ENCODE results near the gene KRT72. TPM values are rescaled to one million over a fixed set of nuclear protein-coding genes. Genes with fewer than 3 reads are reported as not detected.

The KRT72 gene
- total and polyA plus RNA-seq, 4 donors = 0.10 to 0.51 (median 0.20) TPM

- H3K27me3 ChIP-seq (ENCODE audit: control insufficient read depth, insufficient read depth, low read length) = peaks cover 7% of the 10 kb centered on the region
- no peaks in the 10 kb centered on the region for H3K36me3 ChIP-seq (ENCODE audit: control insufficient read depth, insufficient read depth, low read length)
- H3K4me1 ChIP-seq (ENCODE audit: control insufficient read depth, insufficient read depth, low read length) = peaks cover 5% of the 10 kb centered on the region
- H3K4me3 ChIP-seq (ENCODE audit: low read depth, low read length) = no peak overlapping the region
- DNase-seq (ENCODE audit: low read depth in 4 of 6, low spot score in 6 of 6) = no peak
- H3K9me3 ChIP-seq (ENCODE audit: control insufficient read depth, insufficient read depth, low read length) = no peaks in the 10 kb centered on the region
- H3K27ac ChIP-seq (ENCODE audit: low read depth, low read length) = no peak overlapping the region
- 51% methylated on average over 3 of the region's 8 CpGs for WGBS (ENCODE audit: insufficient coverage)
Observed at GRCh38 chr12:52558781-52559445, 42.4 kb downstream of the KRT72 start.

- Histone ChIP-seq H3K4me1 (ENCODE audit: control insufficient read depth, insufficient read depth, low read length) (peaks cover 5% of the 10 kb centered on the region), H3K4me3 (ENCODE audit: low read depth, low read length) (no peak overlapping the region), H3K27me3 (ENCODE audit: control insufficient read depth, insufficient read depth, low read length) (peaks cover 3% of the 10 kb centered on the region), H3K27ac (ENCODE audit: low read depth, low read length) (no peak overlapping the region), H3K9me3 (ENCODE audit: control insufficient read depth, insufficient read depth, low read length) (no peaks in the 10 kb centered on the region), H3K36me3 (ENCODE audit: control insufficient read depth, insufficient read depth, low read length) (no peaks in the 10 kb centered on the region)
- WGBS (ENCODE audit: insufficient coverage) = no CpG with 5 or more reads among the region's 2 CpGs
- DNase-seq (ENCODE audit: low read depth in 4 of 6, low spot score in 6 of 6) = no peak
Observed at GRCh38 chr12:52557476-52557875, 43.8 kb downstream of the KRT72 start.

GRCh38 chr12:52555577-52555976 lies 45.7 kb downstream of the KRT72 start:
- Histone ChIP-seq H3K4me1 (ENCODE audit: control insufficient read depth, insufficient read depth, low read length) (peaks cover 5% of the 10 kb centered on the region), H3K4me3 (ENCODE audit: low read depth, low read length) (no peak overlapping the region)
- 79% methylated on average over 4 of the region's 6 CpGs for WGBS (ENCODE audit: insufficient coverage)

GRCh38 chr12:52552681-52553195 lies 48.5 kb downstream of the KRT72 start, which contains the start of gene KRT71:
Gene KRT71 (minus strand): TSS chr12:52553145. CDS start chr12:52553077, 68 bp downstream.
- WGBS (ENCODE audit: insufficient coverage) = 79% methylated on average over 14 of the region's 14 CpGs
- Histone ChIP-seq H3K9me3 (ENCODE audit: control insufficient read depth, insufficient read depth, low read length) (no peaks in the 10 kb centered on the region), H3K27me3 (ENCODE audit: control insufficient read depth, insufficient read depth, low read length) (no peaks in the 10 kb centered on the region), H3K4me1 (ENCODE audit: control insufficient read depth, insufficient read depth, low read length) (no peaks in the 10 kb centered on the region), H3K36me3 (ENCODE audit: control insufficient read depth, insufficient read depth, low read length) (no peaks in the 10 kb centered on the region), H3K4me3 (ENCODE audit: low read depth, low read length) (no peak within 1 kb of the TSS), H3K27ac (ENCODE audit: low read depth, low read length) (no peak within 1 kb of the TSS)
- DNase-seq (ENCODE audit: low read depth in 4 of 6, low spot score in 6 of 6) = no peak

More at GRCh38 chr12:52555577-52555976, 45.7 kb downstream of the KRT72 start:
- DNase-seq (ENCODE audit: low read depth in 4 of 6, low spot score in 6 of 6) = no peak
- no peaks in the 10 kb centered on the region for H3K36me3 ChIP-seq (ENCODE audit: control insufficient read depth, insufficient read depth, low read length)
- H3K9me3 ChIP-seq (ENCODE audit: control insufficient read depth, insufficient read depth, low read length) = no peaks in the 10 kb centered on the region
- peaks cover 3% of the 10 kb centered on the region for H3K27me3 ChIP-seq (ENCODE audit: control insufficient read depth, insufficient read depth, low read length)
- no peak overlapping the region for H3K27ac ChIP-seq (ENCODE audit: low read depth, low read length)

- H3K27ac ChIP-seq (ENCODE audit: low read depth, low read length) = no peak overlapping the region
- H3K9me3 ChIP-seq (ENCODE audit: control insufficient read depth, insufficient read depth, low read length) = no peaks in the 10 kb centered on the region
- WGBS (ENCODE audit: insufficient coverage) = 51% methylated on average over 5 of the region's 5 CpGs
- no peak overlapping the region for H3K4me3 ChIP-seq (ENCODE audit: low read depth, low read length)
- DNase-seq (ENCODE audit: low read depth in 4 of 6, low spot score in 6 of 6) = peak in 1 of 6 donors; percentile 55
- no peaks in the 10 kb centered on the region for H3K27me3 ChIP-seq (ENCODE audit: control insufficient read depth, insufficient read depth, low read length)
- H3K36me3 ChIP-seq (ENCODE audit: control insufficient read depth, insufficient read depth, low read length) = no peaks in the 10 kb centered on the region
- no peaks in the 10 kb centered on the region for H3K4me1 ChIP-seq (ENCODE audit: control insufficient read depth, insufficient read depth, low read length)
Observed at GRCh38 chr12:52552055-52552454, 49.2 kb downstream of the KRT72 start.

GRCh38 chr12:52551216-52551865 lies 49.9 kb downstream of the KRT72 start:
- H3K27me3 ChIP-seq (ENCODE audit: control insufficient read depth, insufficient read depth, low read length) = no peaks in the 10 kb centered on the region
- no peaks in the 10 kb centered on the region for H3K9me3 ChIP-seq (ENCODE audit: control insufficient read depth, insufficient read depth, low read length)
- H3K4me1 ChIP-seq (ENCODE audit: control insufficient read depth, insufficient read depth, low read length) = no peaks in the 10 kb centered on the region
- no peak overlapping the region for H3K27ac ChIP-seq (ENCODE audit: low read depth, low read length)
- 65% methylated on average over 5 of the region's 6 CpGs for WGBS (ENCODE audit: insufficient coverage)
- no peak for DNase-seq (ENCODE audit: low read depth in 4 of 6, low spot score in 6 of 6)
- no peak overlapping the region for H3K4me3 ChIP-seq (ENCODE audit: low read depth, low read length)
- no peaks in the 10 kb centered on the region for H3K36me3 ChIP-seq (ENCODE audit: control insufficient read depth, insufficient read depth, low read length)

GRCh38 chr12:52546126-52546525 lies 55.1 kb downstream of the KRT72 start:
- no peaks in the 10 kb centered on the region for H3K9me3 ChIP-seq (ENCODE audit: control insufficient read depth, insufficient read depth, low read length)
- peaks cover 9% of the 10 kb centered on the region for H3K4me1 ChIP-seq (ENCODE audit: control insufficient read depth, insufficient read depth, low read length)
- H3K4me3 ChIP-seq (ENCODE audit: low read depth, low read length) = no peak overlapping the region
- no peak overlapping the region for H3K27ac ChIP-seq (ENCODE audit: low read depth, low read length)
- no peaks in the 10 kb centered on the region for H3K27me3 ChIP-seq (ENCODE audit: control insufficient read depth, insufficient read depth, low read length)
- DNase-seq (ENCODE audit: low read depth in 4 of 6, low spot score in 6 of 6) = no peak
- WGBS (ENCODE audit: insufficient coverage) = 88% methylated on average over 13 of the region's 15 CpGs
- no peaks in the 10 kb centered on the region for H3K36me3 ChIP-seq (ENCODE audit: control insufficient read depth, insufficient read depth, low read length)

- peaks cover 20% of the 10 kb centered on the region for H3K4me1 ChIP-seq (ENCODE audit: control insufficient read depth, insufficient read depth, low read length)
- WGBS (ENCODE audit: insufficient coverage) = 61% methylated on average over 17 of the region's 17 CpGs
- H3K27me3 ChIP-seq (ENCODE audit: control insufficient read depth, insufficient read depth, low read length) = no peaks in the 10 kb centered on the region
- no peaks in the 10 kb centered on the region for H3K9me3 ChIP-seq (ENCODE audit: control insufficient read depth, insufficient read depth, low read length)
- DNase-seq (ENCODE audit: low read depth in 4 of 6, low spot score in 6 of 6) = peak in 1 of 6 donors; percentile 44
- no peaks in the 10 kb centered on the region for H3K36me3 ChIP-seq (ENCODE audit: control insufficient read depth, insufficient read depth, low read length)
- no peak overlapping the region for H3K4me3 ChIP-seq (ENCODE audit: low read depth, low read length)
- H3K27ac ChIP-seq (ENCODE audit: low read depth, low read length) = no peak overlapping the region
Observed at GRCh38 chr12:52543985-52544883, 57.0 kb downstream of the KRT72 start.

- no peaks in the 10 kb centered on the region for H3K36me3 ChIP-seq (ENCODE audit: control insufficient read depth, insufficient read depth, low read length)
Observed at GRCh38 chr12:52542785-52543318, 58.4 kb downstream of the KRT72 start.

More at GRCh38 chr12:52542785-52543318, 58.4 kb downstream of the KRT72 start:
- 76% methylated on average over 7 of the region's 7 CpGs for WGBS (ENCODE audit: insufficient coverage)
- peaks cover 28% of the 10 kb centered on the region for H3K4me1 ChIP-seq (ENCODE audit: control insufficient read depth, insufficient read depth, low read length)
- H3K27ac ChIP-seq (ENCODE audit: low read depth, low read length) = no peak overlapping the region
- H3K9me3 ChIP-seq (ENCODE audit: control insufficient read depth, insufficient read depth, low read length) = no peaks in the 10 kb centered on the region
- H3K4me3 ChIP-seq (ENCODE audit: low read depth, low read length) = no peak overlapping the region
- DNase-seq (ENCODE audit: low read depth in 4 of 6, low spot score in 6 of 6) = no peak
- no peaks in the 10 kb centered on the region for H3K27me3 ChIP-seq (ENCODE audit: control insufficient read depth, insufficient read depth, low read length)
